ENCODE measurements around the gene CA11. TPM values are rescaled to one million over a fixed set of nuclear protein-coding genes. Genes with fewer than 3 reads are reported as not detected.
A peak's percentile ranks its signal among the peaks of the same experiment; 100 is the strongest.

CA11 gene
- total and polyA plus RNA-seq, 2 of the 8 experiments (the other 6 are each of a cell fraction or from before 2014, with no cell fraction given): 51.7 to 71.4 TPM

DNA sequence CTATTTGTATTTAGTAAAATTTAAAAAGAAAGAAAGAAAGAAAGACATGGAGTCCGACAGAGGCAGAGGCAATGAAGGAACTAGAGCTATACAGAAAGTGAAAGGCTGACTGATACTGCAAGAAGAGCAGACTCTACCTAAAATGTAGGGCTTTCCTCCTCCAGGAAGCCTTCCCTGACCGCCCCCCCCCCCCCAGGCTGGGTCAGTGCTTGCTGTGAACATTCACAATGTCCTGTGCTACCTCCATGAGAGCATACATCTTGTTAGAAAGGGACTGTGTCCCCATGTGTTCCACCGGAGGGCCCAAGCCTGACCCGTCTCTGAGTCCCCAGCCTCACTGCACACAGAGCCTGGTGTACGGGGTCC lies 5.7 kb upstream of the CA11 start:
- Histone ChIP-seq H2BK12ac (ENCODE audit: low read depth, low read length) (peak overlapping the region; percentile 60; the same call in 1 of the 2 replicates), H3K18ac (ENCODE audit: extremely low read depth, low read length) (no peak overlapping the region), H4K91ac (replicated peaks; ENCODE audit: insufficient read length, low read length) (no peak overlapping the region), H4K20me1 (replicated peaks in 1 of 2; ENCODE audit: control insufficient read depth in 1 of 2, insufficient read depth in 2 of 2, low read length in 2 of 2) (no peaks in the 10 kb centered on the region), H2BK5ac (ENCODE audit: low read depth, low read length) (no peak overlapping the region), H4K8ac (ENCODE audit: extremely low read depth, insufficient read depth, low read length) (peak overlapping the region; percentile 57; the same call in 1 of the 2 replicates), H3K9me3 (ENCODE audit: insufficient read depth in 2 of 2, low read depth in 1 of 2, low read length in 1 of 2) (0 out of 4 replicates have a peak, but pooled peaks cover 0 to 3% of the 10 kb centered on the region in 2 experiments), H3K27ac (ENCODE audit: low read depth, low read length) (no peak overlapping the region), H3K14ac (ENCODE audit: insufficient read length) (no peak overlapping the region), H3K23me2 (ENCODE audit: low read depth, low read length) (no peaks in the 10 kb centered on the region), H3K9ac (replicated peaks in 1 of 4; ENCODE audit: extremely low read depth in 1 of 4, low read depth in 3 of 4, low read length in 3 of 4) (no peak overlapping the region), H2BK120ac (replicated peaks; ENCODE audit: low read depth, low read length) (no peak overlapping the region), H2AK5ac (ENCODE audit: low read depth, low read length) (no peak overlapping the region), H3K36me3 (ENCODE audit: control insufficient read depth in 2 of 4, insufficient read depth in 4 of 4, low read length in 3 of 4) (no peaks in the 10 kb centered on the region), H3K4me2 (ENCODE audit: insufficient read depth in 1 of 2, low read depth in 2 of 2, low read length in 2 of 2) (no peak overlapping the region), H3K4ac (replicated peaks; ENCODE audit: insufficient read length, low read depth, low read length) (no peak overlapping the region), H3K79me1 (ENCODE audit: low read depth, low read length) (no peaks in the 10 kb centered on the region), H3K56ac (replicated peaks; ENCODE audit: insufficient read length, low read depth, low read length) (no peak overlapping the region), H4K5ac (ENCODE audit: insufficient read length, low read depth, low read length) (no peak overlapping the region), H3K4me1 (replicated peaks in 1 of 4; ENCODE audit: control insufficient read depth in 3 of 4, insufficient read depth in 4 of 4, low read length in 3 of 4) (peaks cover 0 to 2% (median 0%) of the 10 kb centered on the region in 4 experiments; a peak in 2 of 7 replicates), H3K27me3 (replicated peaks in 1 of 4; ENCODE audit: control insufficient read depth in 3 of 4, extremely low read depth in 1 of 4, insufficient read depth in 3 of 4, low read length in 3 of 4) (no peaks in the 10 kb centered on the region), H3K79me2 (ENCODE audit: control insufficient read depth in 1 of 2, insufficient read depth in 2 of 2, low read length in 2 of 2) (no peaks in the 10 kb centered on the region), H2BK15ac (ENCODE audit: low read length) (peak overlapping the region; percentile 95), H2BK20ac (ENCODE audit: low read length) (0 out of 2 replicates have a peak overlapping the region, but pooled peaks have one; percentile 72), H3K23ac (ENCODE audit: insufficient read length) (no peak overlapping the region), H2AFZ (ENCODE audit: low read length) (peak overlapping the region; percentile 21; the same call in 1 of the 2 replicates), H3K4me3 (ENCODE audit: extremely low read depth in 1 of 4, insufficient read depth in 2 of 4, low read depth in 3 of 4, low read length in 4 of 4) (no peak overlapping the region)
- CTCF ChIA-PET (ENCODE audit: partially characterized antibody): interaction anchor here (1.2 to 1.6 kb wide), 2 partner anchors 22 to 118 kb away, joined by 3 to 5 read pairs; partner anchors contain the start of gene NTN5
- POLR2A ChIA-PET (ENCODE audit: partially characterized antibody): interaction anchor here (0.7 kb wide), 2 partner anchors 267 to 836 kb away, joined by 3 read pairs; no protein-coding TSS in a partner anchor
- no peak for DNase-seq (ENCODE audit: low read depth in 1 of 2, low spot score in 2 of 2)
- 90% methylated on average over 5 of the region's 5 CpGs; no CpG with 5 or more reads in 1 of the 2 experiments for WGBS, 2 experiments (ENCODE audit: extremely low coverage in 1 of 2, insufficient coverage in 1 of 2, insufficient read length in 1 of 2, insufficient replicate concordance in 2 of 2, low coverage in 1 of 2, low lambda C conversion rate in 2 of 2, missing lambda C conversion rate in 1 of 2)
- FAIRE-seq: no peak
- no peak for TF ChIP-seq RAD21 (IDR thresholded peaks at IDR 0.05 in 1 of 2, conservative IDR thresholded peaks at IDR 0.05 in 1 of 2; ENCODE audit: low read depth in 2 of 2, low read length in 2 of 2)
- TF ChIP-seq CTBP2 (IDR thresholded peaks at IDR 0.05; ENCODE audit: borderline replicate concordance, insufficient read depth, insufficient read length, low read length): no peak
- TF ChIP-seq BCL11A (IDR thresholded peaks at IDR 0.05; ENCODE audit: low read depth in 2 of 2, low read length in 2 of 2): no peak
- TF ChIP-seq, protein P1, sequence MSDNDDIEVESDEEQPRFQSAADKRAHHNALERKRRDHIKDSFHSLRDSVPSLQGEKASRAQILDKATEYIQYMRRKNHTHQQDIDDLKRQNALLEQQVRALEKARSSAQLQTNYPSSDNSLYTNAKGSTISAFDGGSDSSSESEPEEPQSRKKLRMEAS (IDR thresholded peaks at IDR 0.05): no peak
- no peak for TF ChIP-seq SP2 (IDR thresholded peaks at IDR 0.05; ENCODE audit: low read length)
- TF ChIP-seq RFX5 (IDR thresholded peaks at IDR 0.05; ENCODE audit: borderline replicate concordance, low read depth, low read length): no peak
- TF ChIP-seq, protein P2, sequence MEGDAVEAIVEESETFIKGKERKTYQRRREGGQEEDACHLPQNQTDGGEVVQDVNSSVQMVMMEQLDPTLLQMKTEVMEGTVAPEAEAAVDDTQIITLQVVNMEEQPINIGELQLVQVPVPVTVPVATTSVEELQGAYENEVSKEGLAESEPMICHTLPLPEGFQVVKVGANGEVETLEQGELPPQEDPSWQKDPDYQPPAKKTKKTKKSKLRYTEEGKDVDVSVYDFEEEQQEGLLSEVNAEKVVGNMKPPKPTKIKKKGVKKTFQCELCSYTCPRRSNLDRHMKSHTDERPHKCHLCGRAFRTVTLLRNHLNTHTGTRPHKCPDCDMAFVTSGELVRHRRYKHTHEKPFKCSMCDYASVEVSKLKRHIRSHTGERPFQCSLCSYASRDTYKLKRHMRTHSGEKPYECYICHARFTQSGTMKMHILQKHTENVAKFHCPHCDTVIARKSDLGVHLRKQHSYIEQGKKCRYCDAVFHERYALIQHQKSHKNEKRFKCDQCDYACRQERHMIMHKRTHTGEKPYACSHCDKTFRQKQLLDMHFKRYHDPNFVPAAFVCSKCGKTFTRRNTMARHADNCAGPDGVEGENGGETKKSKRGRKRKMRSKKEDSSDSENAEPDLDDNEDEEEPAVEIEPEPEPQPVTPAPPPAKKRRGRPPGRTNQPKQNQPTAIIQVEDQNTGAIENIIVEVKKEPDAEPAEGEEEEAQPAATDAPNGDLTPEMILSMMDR (IDR thresholded peaks at IDR 0.05; ENCODE audit: control extremely low read depth in 1 of 3, insufficient read depth in 1 of 3, low read depth in 1 of 3, low read length in 3 of 3): no peak
- TF ChIP-seq RXRA (IDR thresholded peaks at IDR 0.05; ENCODE audit: insufficient read depth, low read depth, low read length): no peak
- TF ChIP-seq CHD1 (IDR thresholded peaks at IDR 0.05; ENCODE audit: low read depth, low read length): no peak
- TF ChIP-seq TCF12 (IDR thresholded peaks at IDR 0.05; ENCODE audit: low read depth, low read length): no peak

Data from H1 (cell line).